GM19397 (cell line): ENCODE measurements around the gene S100A9.

ENCODE experiments used
- ATAC-seq: cut with Tn5 transposase; IDR thresholded peaks from one replicate; pipeline ENCODE4 v1.9.1; 2021; ENCODE audit warnings: mild to moderate bottlenecking, moderate library complexity; ENCODE audit not compliant: unreplicated experiment

The S100A9 gene

GRCh38 chr1:153360592-153361479 lies 3.2 kb downstream of the S100A9 start:
- ATAC-seq = no peak

GRCh38 chr1:153361480-153362109 lies 3.9 kb downstream of the S100A9 start:
- no peak for ATAC-seq

GRCh38 chr1:153362187-153362775 lies 4.6 kb downstream of the S100A9 start:
- ATAC-seq = no peak

- no peak for ATAC-seq
These were observed 6.0 kb downstream of the S100A9 start for GRCh38 chr1:153363641-153364040.

GRCh38 chr1:153364156-153364555 lies 6.5 kb downstream of the S100A9 start:
- no peak for ATAC-seq

- ATAC-seq = no peak
These were observed 7.4 kb downstream of the S100A9 start for GRCh38 chr1:153364766-153365666.

GRCh38 chr1:153365696-153366095 lies 8.0 kb downstream of the S100A9 start:
- no peak for ATAC-seq

GRCh38 chr1:153366261-153366660 lies 8.6 kb downstream of the S100A9 start:
- ATAC-seq = no peak

GRCh38 chr1:153367090-153367489 lies 9.4 kb downstream of the S100A9 start:
- no peak for ATAC-seq

- no peak for ATAC-seq
These were observed 10.8 kb downstream of the S100A9 start for GRCh38 chr1:153368495-153368894.

- no peak for ATAC-seq
These were observed 12.5 kb downstream of the S100A9 start for GRCh38 chr1:153370146-153370545.

- no peak for ATAC-seq
These were observed 13.6 kb downstream of the S100A9 start for GRCh38 chr1:153371231-153371630.

GRCh38 chr1:153372571-153372970 lies 14.9 kb downstream of the S100A9 start:
- ATAC-seq = no peak

- no peak for ATAC-seq
These were observed 16.4 kb downstream of the S100A9 start for GRCh38 chr1:153374071-153374470.

GRCh38 chr1:153375511-153375910 lies 17.9 kb downstream of the S100A9 start, which contains the start of gene S100A12:
Gene S100A12 (minus strand): TSS chr1:153375621. CDS start chr1:153374592, 1,029 bp downstream.
- ATAC-seq = no peak

- no peak for ATAC-seq
These were observed 21.9 kb downstream of the S100A9 start for GRCh38 chr1:153379591-153379990.

GRCh38 chr1:153380711-153381110 lies 23.1 kb downstream of the S100A9 start:
- ATAC-seq = no peak

- no peak for ATAC-seq
These were observed 27.4 kb downstream of the S100A9 start for GRCh38 chr1:153384958-153385580.

GRCh38 chr1:153386500-153386901 lies 28.8 kb downstream of the S100A9 start:
- no peak for ATAC-seq

GRCh38 chr1:153387001-153387400 lies 29.3 kb downstream of the S100A9 start:
- no peak for ATAC-seq
